H1 (cell line): ENCODE measurements around the gene NCAM1. TPM values are rescaled to one million over a fixed set of nuclear protein-coding genes. Genes with fewer than 3 reads are reported as not detected.

ENCODE experiments used
- ASH2L ChIP-seq: fragments of 200-600, 300-600 bp; sonication (generic); IDR thresholded peaks from one replicate; pipeline ENCODE4 v1.7.1; 2017; ENCODE audit warnings: low read length
- BACH1 ChIP-seq: IDR thresholded peaks from 2 replicates; pipeline ENCODE4 v1.6.1; 2012; ENCODE audit warnings: low read length, improper control_type of control experiment
- CHD1 ChIP-seq: IDR thresholded peaks from 2 replicates; pipeline ENCODE4 v1.6.1; 2012; ENCODE audit warnings: low read depth, low read length, improper control_type of control experiment
- CHD2 ChIP-seq: IDR thresholded peaks from 2 replicates; pipeline ENCODE4 v1.6.1; 2012; ENCODE audit warnings: low read length, improper control_type of control experiment
- CREB1 ChIP-seq: IDR thresholded peaks from 2 replicates; pipeline ENCODE4 v1.6.1; 2012; ENCODE audit warnings: inconsistent platforms
- EZH2 ChIP-seq: fragments of 200-600 bp; sonication (generic); IDR thresholded peaks from 2 replicates; pipeline ENCODE4 v1.7.1; 2012; ENCODE audit warnings: low read depth, mild to moderate bottlenecking, moderate library complexity, low read length, inconsistent platforms; ENCODE audit not compliant: severe bottlenecking
- FOSL1 ChIP-seq: IDR thresholded peaks from 2 replicates; pipeline ENCODE4 v1.6.1; 2011; ENCODE audit warnings: mild to moderate bottlenecking, low read depth, low read length, moderate library complexity; ENCODE audit not compliant: insufficient read depth
- HDAC2 ChIP-seq, 2 experiments: fragments of 300-600 bp in 1 of 2; sonication (generic) in 1 of 2; IDR thresholded peaks; 2 replicates each; pipeline ENCODE4 v1.6.1; 2011 to 2012; ENCODE audit warnings: low read depth in 2 of 2, low read length in 2 of 2, mild to moderate bottlenecking in 2 of 2, moderate library complexity in 2 of 2, borderline replicate concordance in 1 of 2, inconsistent platforms in 1 of 2
- KDM4A ChIP-seq: IDR thresholded peaks from one replicate; pipeline ENCODE4 v1.7.1; 2012; ENCODE audit warnings: low read depth, mild to moderate bottlenecking, moderate library complexity, low read length, inconsistent platforms; ENCODE audit not compliant: severe bottlenecking
- RXRA ChIP-seq: IDR thresholded peaks from 2 replicates; pipeline ENCODE4 v1.6.1; 2011; ENCODE audit warnings: low read depth, mild to moderate bottlenecking, low read length, moderate library complexity; ENCODE audit not compliant: insufficient read depth
- SIN3A ChIP-seq, 2 experiments: IDR thresholded peaks in 1 of 2; conservative IDR thresholded peaks in 1 of 2; 2 replicates each; pipeline ENCODE4 v1.6.1; 2011 to 2012; ENCODE audit warnings: low read length in 2 of 2, improper control_type of control experiment in 1 of 2, low read depth in 1 of 2, mild to moderate bottlenecking in 1 of 2
- SP2 ChIP-seq: IDR thresholded peaks from 2 replicates; pipeline ENCODE4 v1.6.1; 2012; ENCODE audit warnings: mild to moderate bottlenecking, low read length, inconsistent platforms
- TAF7 ChIP-seq: optimal IDR thresholded peaks from 2 replicates; pipeline ENCODE3; 2011; ENCODE audit warnings: low read depth, mild to moderate bottlenecking, inconsistent platforms, low read length, moderate library complexity, borderline replicate concordance
- polyA plus RNA-seq, 7 experiments: library from polyadenylated mRNA; depleted of rRNA in 3 of 7; stranded (reverse) in 5 of 7; unstranded in 2 of 7; fragments of >200 nt in 5 of 7; fragments of 200-250 nt in 2 of 7; gene quantifications; 1 replicate in 5 of 7; 2 replicates in 1 of 7; 4 replicates in 1 of 7; pipeline versions ENCODE4 v1.2.1 to v1.2.3, GENCODE V29; 2011 to 2013; ENCODE audit warnings: missing spikeins in 2 of 7, mixed read lengths in 2 of 7
- total RNA-seq: library from RNA; stranded (reverse); fragmentation: NEBNext Ultra II Directional; extraction: Animal tissue kit (Norgen Biotek cat#: 25700); gene quantifications from 2 replicates; pipeline ENCODE4 v1.2.1, GENCODE V29; 2021

The NCAM1 gene
- total and polyA plus RNA-seq, 2 of the 8 experiments (the other 6 are each of a cell fraction or from before 2014, with no cell fraction given) = 3.1 to 4.3 TPM

- TF ChIP-seq HDAC2 (IDR thresholded peaks at IDR 0.05; ENCODE audit: borderline replicate concordance in 1 of 2, low read depth in 2 of 2, low read length in 2 of 2) (peak in 1 of 2 experiments; percentile 49; a peak in 1 of 4 replicates), TAF7 (no peak), SIN3A (conservative IDR thresholded peaks at IDR 0.05 in 1 of 2, IDR thresholded peaks at IDR 0.05 in 1 of 2; ENCODE audit: low read depth in 1 of 2, low read length in 2 of 2) (no peak; a peak in 1 of 4 replicates), CHD2 (no peak), SP2 (no peak), ASH2L (no peak), CREB1 (no peak), BACH1 (no peak), RXRA (no peak), EZH2 (peak; percentile 41), FOSL1 (no peak), KDM4A (peak; percentile 62), CHD1 (no peak)
These were observed 745 bp downstream of the NCAM1 start (continued) for GRCh38 chr11:112961751-112962578.
